ENCODE measurements around the gene ACTR6.
"Not testable (repeated sequence)": the region's sequence is repeated elsewhere in the genome, so short reads cannot be mapped to it uniquely, and the experiment has no call there.

DNA sequence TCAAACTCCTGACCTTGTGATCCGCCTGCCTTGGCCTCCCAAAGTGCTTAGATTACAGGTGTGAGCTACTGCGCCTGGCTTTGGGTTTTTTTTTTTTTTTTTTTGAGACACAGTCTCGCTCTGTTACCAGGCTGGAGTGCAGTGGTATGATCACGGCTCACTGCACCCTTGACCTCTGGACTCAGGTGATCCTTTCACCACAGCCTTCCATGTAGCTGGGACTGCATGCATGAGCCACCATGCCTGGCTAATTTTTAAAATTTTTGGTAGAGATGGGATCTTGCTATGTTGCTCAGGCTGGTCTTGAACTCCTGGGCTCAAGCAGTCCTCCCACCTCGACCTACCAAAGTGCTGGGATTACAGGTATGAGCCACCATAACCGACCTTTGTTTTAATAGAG is 21.6 kb downstream of the ACTR6 start:
- TF ChIP-seq POLR2A (IDR thresholded peaks at IDR 0.05) = not testable (repeated sequence)
- TF ChIP-seq, protein P1, sequence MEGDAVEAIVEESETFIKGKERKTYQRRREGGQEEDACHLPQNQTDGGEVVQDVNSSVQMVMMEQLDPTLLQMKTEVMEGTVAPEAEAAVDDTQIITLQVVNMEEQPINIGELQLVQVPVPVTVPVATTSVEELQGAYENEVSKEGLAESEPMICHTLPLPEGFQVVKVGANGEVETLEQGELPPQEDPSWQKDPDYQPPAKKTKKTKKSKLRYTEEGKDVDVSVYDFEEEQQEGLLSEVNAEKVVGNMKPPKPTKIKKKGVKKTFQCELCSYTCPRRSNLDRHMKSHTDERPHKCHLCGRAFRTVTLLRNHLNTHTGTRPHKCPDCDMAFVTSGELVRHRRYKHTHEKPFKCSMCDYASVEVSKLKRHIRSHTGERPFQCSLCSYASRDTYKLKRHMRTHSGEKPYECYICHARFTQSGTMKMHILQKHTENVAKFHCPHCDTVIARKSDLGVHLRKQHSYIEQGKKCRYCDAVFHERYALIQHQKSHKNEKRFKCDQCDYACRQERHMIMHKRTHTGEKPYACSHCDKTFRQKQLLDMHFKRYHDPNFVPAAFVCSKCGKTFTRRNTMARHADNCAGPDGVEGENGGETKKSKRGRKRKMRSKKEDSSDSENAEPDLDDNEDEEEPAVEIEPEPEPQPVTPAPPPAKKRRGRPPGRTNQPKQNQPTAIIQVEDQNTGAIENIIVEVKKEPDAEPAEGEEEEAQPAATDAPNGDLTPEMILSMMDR (IDR thresholded peaks at IDR 0.05) = not testable (repeated sequence)
